GM23338 (cell line): ENCODE results near the gene SLC7A6. TPM values are rescaled to one million over a fixed set of nuclear protein-coding genes. Genes with fewer than 3 reads are reported as not detected.

Experiments
- ATAC-seq: fragments of 200-7000 bp; cut with Tn5 transposase; 3 replicates; pipeline ENCODE4 v1.9.1; 2020
- DNase-seq: peaks from one replicate; pipeline ENCODE4 v3.0.0-alpha.2; 2015; ENCODE audit warnings: low spot score
- H2AFZ ChIP-seq: fragments of 200-600 bp; sonication (generic); 2 replicates; pipeline ENCODE4 v1.8.0; 2016; ENCODE audit warnings: antibody characterized with exemption, mild to moderate bottlenecking, moderate library complexity
- H3F3A ChIP-seq: fragments of 200-600 bp; sonication (generic); replicated peaks from 2 replicates; pipeline ENCODE4 v1.8.0; 2017; ENCODE audit warnings: antibody characterized with exemption, mixed run types, low read depth
- H3K27ac ChIP-seq: fragments of 200-600 bp; sonication (generic); 2 replicates; pipeline ENCODE4 v1.6.1; 2016; ENCODE audit warnings: low read depth
- H3K27me3 ChIP-seq: fragments of 200-600 bp; sonication (generic); 2 replicates; pipeline ENCODE4 v1.8.0; 2016; ENCODE audit warnings: mild to moderate bottlenecking, mixed run types, moderate library complexity; ENCODE audit not compliant: insufficient read depth
- H3K36me3 ChIP-seq: fragments of 200-600 bp; sonication (generic); 2 replicates; pipeline ENCODE4 v1.8.0; 2016; ENCODE audit warnings: mild to moderate bottlenecking; ENCODE audit not compliant: insufficient read depth
- H3K4me1 ChIP-seq: fragments of 200-600 bp; sonication (generic); 2 replicates; pipeline ENCODE4 v1.8.0; 2016; ENCODE audit warnings: mild to moderate bottlenecking, moderate library complexity; ENCODE audit not compliant: insufficient read depth
- H3K4me2 ChIP-seq: fragments of 200-600 bp; sonication (generic); 2 replicates; pipeline ENCODE4 v1.7.1; 2017; ENCODE audit warnings: mixed run types
- H3K4me3 ChIP-seq: fragments of 200-600 bp; sonication (generic); 2 replicates; pipeline ENCODE4 v1.6.1; 2016; ENCODE audit warnings: mixed run types
- H3K79me2 ChIP-seq: fragments of 200-600 bp; sonication (generic); replicated peaks from 2 replicates; pipeline ENCODE4 v1.8.0; 2017; ENCODE audit warnings: mild to moderate bottlenecking; ENCODE audit not compliant: insufficient read depth
- H3K9me2 ChIP-seq: fragments of 200-600 bp; sonication (generic); 2 replicates; pipeline ENCODE4 v1.8.0; 2017; ENCODE audit not compliant: insufficient read depth
- H4K20me1 ChIP-seq: fragments of 200-600 bp; sonication (generic); replicated peaks from 2 replicates; pipeline ENCODE4 v1.8.0; 2017; ENCODE audit warnings: mild to moderate bottlenecking; ENCODE audit not compliant: insufficient read depth
- H3K27ac Mint-ChIP-seq: 2 replicates; pipeline ENCODE4 v1.8.0; 2020; ENCODE audit warnings: inconsistent platforms, mild to moderate bottlenecking, moderate library complexity, mixed read lengths
- H3K27me3 Mint-ChIP-seq: 3 replicates; pipeline ENCODE4 v1.8.0; 2022; ENCODE audit warnings: low read depth, mild to moderate bottlenecking, moderate library complexity, mixed read lengths, inconsistent platforms; ENCODE audit not compliant: insufficient read depth, poor library complexity
- H3K36me3 Mint-ChIP-seq: 3 replicates; pipeline ENCODE4 v1.8.0; 2021; ENCODE audit warnings: low read depth, mild to moderate bottlenecking, inconsistent platforms, moderate library complexity, mixed read lengths
- H3K4me1 Mint-ChIP-seq: 3 replicates; pipeline ENCODE4 v1.8.0; 2020; ENCODE audit warnings: mild to moderate bottlenecking, inconsistent platforms, mixed read lengths
- H3K4me3 Mint-ChIP-seq: 3 replicates; pipeline ENCODE4 v1.8.0; 2021; ENCODE audit warnings: moderate library complexity, mild to moderate bottlenecking, inconsistent platforms, mixed read lengths
- H3K9me3 Mint-ChIP-seq: 3 replicates; pipeline ENCODE4 v1.8.0; 2020; ENCODE audit warnings: moderate library complexity, mild to moderate bottlenecking, inconsistent platforms, mixed read lengths
- EZH2 ChIP-seq: fragments of 200-600 bp; sonication (generic); IDR thresholded peaks from one replicate; pipeline ENCODE4 v1.8.0; 2017; ENCODE audit warnings: antibody characterized with exemption, mild to moderate bottlenecking, low read depth; ENCODE audit not compliant: unreplicated experiment
- JUNB ChIP-seq: IDR thresholded peaks from one replicate; pipeline ENCODE4 v1.6.1; 2016; ENCODE audit warnings: antibody characterized with exemption; ENCODE audit not compliant: unreplicated experiment
- POLR2AphosphoS5 ChIP-seq: IDR thresholded peaks from 2 replicates; pipeline ENCODE4 v1.6.1; 2016; ENCODE audit warnings: antibody characterized with exemption, low read depth
- STAT1 ChIP-seq: IDR thresholded peaks from one replicate; pipeline ENCODE4 v1.6.1; 2016; ENCODE audit warnings: antibody characterized with exemption; ENCODE audit not compliant: unreplicated experiment
- polyA plus RNA-seq: library from polyadenylated mRNA; unstranded; fragments of >200 nt; fragmentation: Nextera tagmentation; extraction: Ambion mirVana; gene quantifications from 2 replicates; pipeline ENCODE4 v1.2.1, GENCODE V29; 2016
- total RNA-seq: library from RNA; depleted of rRNA; stranded (reverse); fragments of >200 nt; shearing (Covaris generic); gene quantifications from 2 replicates; pipeline ENCODE4 v1.2.3, GENCODE V29; 2014
- TF ChIP-seq, protein P1 (sequence below), 2 experiments: fragments of 200-600 bp in 1 of 2; sonication (generic) in 1 of 2; conservative IDR thresholded peaks; 2 replicates each; pipeline versions ENCODE4 v1.5.1 to v1.6.1; 2016 to 2017; ENCODE audit warnings: antibody characterized with exemption in 2 of 2, low read depth in 2 of 2, mild to moderate bottlenecking in 2 of 2, moderate library complexity in 1 of 2
- TF ChIP-seq, protein P2 (sequence below): IDR thresholded peaks from 2 replicates; pipeline ENCODE4 v1.6.1; 2016; ENCODE audit warnings: antibody characterized with exemption
- TF ChIP-seq, protein P3 (sequence below): IDR thresholded peaks from one replicate; pipeline ENCODE4 v1.6.1; 2018; ENCODE audit warnings: antibody characterized with exemption; ENCODE audit not compliant: unreplicated experiment

Gene SLC7A6
- total and polyA plus RNA-seq, 2 experiments from 2014 or later = 16.6 to 30.9 TPM

DNA sequence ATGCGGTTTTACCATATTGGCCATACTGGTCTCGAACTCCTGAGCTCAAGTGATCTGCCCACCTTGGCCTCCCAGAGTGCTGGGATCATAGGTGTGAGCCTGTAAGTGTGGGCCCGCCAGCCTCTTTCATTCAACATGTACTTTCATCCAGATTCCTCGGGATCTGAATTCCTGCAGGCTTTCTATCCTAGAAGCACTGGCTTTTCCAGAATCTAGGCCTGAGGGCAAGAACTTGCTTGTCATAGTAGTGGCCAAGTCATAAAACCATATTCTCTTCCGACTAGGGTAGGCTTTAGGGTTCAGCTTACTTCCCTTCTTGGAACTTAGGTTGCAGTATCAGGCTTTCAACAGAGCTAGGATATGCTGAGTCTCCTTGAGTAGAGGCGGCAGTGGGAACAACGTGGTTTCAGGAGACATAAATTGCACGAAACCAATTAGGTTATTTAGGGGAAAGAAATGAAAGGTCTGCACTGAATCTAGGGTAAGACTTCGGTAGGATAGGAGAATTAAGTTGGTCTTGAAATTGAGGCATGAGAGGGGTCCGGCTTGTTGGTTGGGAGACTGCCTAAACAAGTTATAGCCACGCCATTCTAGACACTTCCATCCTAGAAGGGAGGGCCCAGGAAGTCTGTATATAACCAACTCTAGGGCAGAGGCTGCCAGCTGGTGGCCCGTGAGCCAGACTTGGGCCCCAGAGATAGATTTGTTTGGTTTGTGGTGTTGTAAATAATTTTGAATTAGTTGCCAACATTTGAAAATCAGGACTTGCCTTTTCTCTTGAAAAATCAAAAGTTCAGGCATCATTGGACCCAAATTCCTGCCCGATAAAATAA is 15.6 kb downstream of the SLC7A6 start:
- Histone ChIP-seq H3K36me3 (no peaks in the 10 kb centered on the region), H3K4me3 (no peak overlapping the region), H3K27ac (peak overlapping the region; percentile 55), H3F3A (peaks cover 5% of the 10 kb centered on the region; the same call in 1 of the 2 replicates), H3K4me2 (no peak overlapping the region), H2AFZ (no peak overlapping the region), H3K4me1 (peaks cover 5% of the 10 kb centered on the region; the same call in 1 of the 2 replicates), H3K9me2 (no peaks in the 10 kb centered on the region), H3K79me2 (no peaks in the 10 kb centered on the region), H4K20me1 (peaks cover 6% of the 10 kb centered on the region; the same call in 1 of the 2 replicates), H3K27me3 (no peaks in the 10 kb centered on the region)
- DNase-seq = no peak
- Mint-ChIP-seq H3K36me3 (peaks cover 24% of the 10 kb centered on the region), H3K27me3 (no peaks in the 10 kb centered on the region), H3K4me1 (no peaks in the 10 kb centered on the region), H3K9me3 (no peaks in the 10 kb centered on the region; the same call in 2 of the 3 replicates), H3K4me3 (no peak overlapping the region), H3K27ac (no peak overlapping the region)
- TF ChIP-seq POLR2AphosphoS5 (no peak), STAT1 (no peak)
- ATAC-seq = no peak

DNA sequence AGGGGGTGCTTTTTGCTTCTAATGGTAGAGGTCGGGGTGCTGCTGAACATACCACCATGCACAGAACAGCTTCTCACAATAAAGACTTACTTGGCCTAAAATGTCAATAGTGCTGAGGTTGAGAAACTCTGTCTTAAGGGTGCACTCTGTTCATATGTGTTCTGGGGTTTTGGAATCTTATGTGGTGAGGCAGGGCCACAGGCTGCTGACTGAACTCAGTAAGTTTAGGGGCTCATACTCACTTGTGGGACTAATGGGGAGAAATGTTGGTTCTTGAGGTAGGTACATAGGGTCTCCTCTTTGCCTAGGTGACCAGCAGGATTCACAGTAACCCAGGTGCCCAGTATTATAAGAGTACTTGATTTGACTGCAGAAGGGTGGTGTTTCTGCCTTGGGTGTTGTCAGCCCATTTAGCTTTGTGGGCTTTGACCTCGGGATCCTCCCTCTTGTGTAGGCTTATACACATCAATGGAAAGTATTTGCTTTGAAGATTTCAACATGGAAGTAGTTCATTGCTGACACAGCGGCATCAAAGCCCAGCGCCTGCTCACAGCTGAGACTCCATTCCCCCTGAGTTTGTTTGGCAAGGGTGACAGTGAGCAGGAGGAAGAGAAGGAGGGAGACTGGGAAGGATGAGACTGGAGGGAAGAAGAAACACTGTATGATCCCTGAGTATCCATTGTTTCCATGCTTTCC is 17.2 kb downstream of the SLC7A6 start:
- Histone ChIP-seq H4K20me1 (peaks cover 6% of the 10 kb centered on the region; the same call in 1 of the 2 replicates), H3K79me2 (no peaks in the 10 kb centered on the region), H3K36me3 (no peaks in the 10 kb centered on the region), H3K4me1 (no peaks in the 10 kb centered on the region), H3K4me2 (no peak overlapping the region), H3K4me3 (no peak overlapping the region), H3K27ac (no peak overlapping the region), H3K27me3 (no peaks in the 10 kb centered on the region), H3K9me2 (no peaks in the 10 kb centered on the region), H3F3A (peaks cover 5% of the 10 kb centered on the region; the same call in 1 of the 2 replicates), H2AFZ (no peak overlapping the region)
- Mint-ChIP-seq H3K27ac (no peak overlapping the region), H3K9me3 (no peaks in the 10 kb centered on the region; the same call in 2 of the 3 replicates), H3K27me3 (no peaks in the 10 kb centered on the region), H3K36me3 (peaks cover 26% of the 10 kb centered on the region), H3K4me3 (no peak overlapping the region), H3K4me1 (no peaks in the 10 kb centered on the region)
- no peak for TF ChIP-seq EZH2
- DNase-seq (no peak), ATAC-seq (no peak)

DNA sequence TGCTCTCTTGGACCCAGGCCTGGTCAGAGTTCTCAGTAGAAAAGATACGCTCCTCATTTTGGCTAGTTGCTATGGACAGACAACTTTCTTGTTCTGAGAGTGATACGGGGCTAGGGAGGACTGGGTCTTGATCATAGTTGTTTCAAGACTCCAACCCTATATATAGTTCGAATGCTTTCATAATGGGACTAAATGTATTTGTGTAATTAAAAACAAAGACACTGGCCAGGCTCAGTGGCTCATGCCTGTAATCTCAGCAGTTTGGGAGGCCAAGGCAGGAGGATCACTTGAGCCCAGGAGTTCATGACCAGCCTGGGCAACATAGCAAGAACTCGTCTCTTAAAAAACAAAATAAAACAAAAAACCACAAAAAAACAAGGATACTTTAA is 17.7 kb downstream of the SLC7A6 start:
- no peaks in the 10 kb centered on the region for H3K27me3 Mint-ChIP-seq
- Histone ChIP-seq H2AFZ (no peak overlapping the region), H3K27me3 (no peaks in the 10 kb centered on the region), H4K20me1 (peaks cover 6% of the 10 kb centered on the region; the same call in 1 of the 2 replicates), H3K4me2 (no peak overlapping the region), H3K4me1 (no peaks in the 10 kb centered on the region), H3K9me2 (no peaks in the 10 kb centered on the region), H3F3A (peaks cover 5% of the 10 kb centered on the region; the same call in 1 of the 2 replicates), H3K79me2 (no peaks in the 10 kb centered on the region), H3K4me3 (no peak overlapping the region), H3K27ac (no peak overlapping the region), H3K36me3 (no peaks in the 10 kb centered on the region)
- H3K27ac Mint-ChIP-seq = no peak overlapping the region
- no peaks in the 10 kb centered on the region; the same call in 2 of the 3 replicates for H3K9me3 Mint-ChIP-seq
- DNase-seq (no peak), ATAC-seq (no peak)
- no peaks in the 10 kb centered on the region for H3K4me1 Mint-ChIP-seq
- peaks cover 27% of the 10 kb centered on the region for H3K36me3 Mint-ChIP-seq
- no peak overlapping the region for H3K4me3 Mint-ChIP-seq
- TF ChIP-seq, protein P1, sequence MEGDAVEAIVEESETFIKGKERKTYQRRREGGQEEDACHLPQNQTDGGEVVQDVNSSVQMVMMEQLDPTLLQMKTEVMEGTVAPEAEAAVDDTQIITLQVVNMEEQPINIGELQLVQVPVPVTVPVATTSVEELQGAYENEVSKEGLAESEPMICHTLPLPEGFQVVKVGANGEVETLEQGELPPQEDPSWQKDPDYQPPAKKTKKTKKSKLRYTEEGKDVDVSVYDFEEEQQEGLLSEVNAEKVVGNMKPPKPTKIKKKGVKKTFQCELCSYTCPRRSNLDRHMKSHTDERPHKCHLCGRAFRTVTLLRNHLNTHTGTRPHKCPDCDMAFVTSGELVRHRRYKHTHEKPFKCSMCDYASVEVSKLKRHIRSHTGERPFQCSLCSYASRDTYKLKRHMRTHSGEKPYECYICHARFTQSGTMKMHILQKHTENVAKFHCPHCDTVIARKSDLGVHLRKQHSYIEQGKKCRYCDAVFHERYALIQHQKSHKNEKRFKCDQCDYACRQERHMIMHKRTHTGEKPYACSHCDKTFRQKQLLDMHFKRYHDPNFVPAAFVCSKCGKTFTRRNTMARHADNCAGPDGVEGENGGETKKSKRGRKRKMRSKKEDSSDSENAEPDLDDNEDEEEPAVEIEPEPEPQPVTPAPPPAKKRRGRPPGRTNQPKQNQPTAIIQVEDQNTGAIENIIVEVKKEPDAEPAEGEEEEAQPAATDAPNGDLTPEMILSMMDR (conservative IDR thresholded peaks at IDR 0.05; ENCODE audit: low read depth in 2 of 2) = no peak
- no peak for TF ChIP-seq STAT1
- TF ChIP-seq, protein P2, sequence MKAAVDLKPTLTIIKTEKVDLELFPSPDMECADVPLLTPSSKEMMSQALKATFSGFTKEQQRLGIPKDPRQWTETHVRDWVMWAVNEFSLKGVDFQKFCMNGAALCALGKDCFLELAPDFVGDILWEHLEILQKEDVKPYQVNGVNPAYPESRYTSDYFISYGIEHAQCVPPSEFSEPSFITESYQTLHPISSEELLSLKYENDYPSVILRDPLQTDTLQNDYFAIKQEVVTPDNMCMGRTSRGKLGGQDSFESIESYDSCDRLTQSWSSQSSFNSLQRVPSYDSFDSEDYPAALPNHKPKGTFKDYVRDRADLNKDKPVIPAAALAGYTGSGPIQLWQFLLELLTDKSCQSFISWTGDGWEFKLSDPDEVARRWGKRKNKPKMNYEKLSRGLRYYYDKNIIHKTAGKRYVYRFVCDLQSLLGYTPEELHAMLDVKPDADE = no peak
- TF ChIP-seq, protein P3, sequence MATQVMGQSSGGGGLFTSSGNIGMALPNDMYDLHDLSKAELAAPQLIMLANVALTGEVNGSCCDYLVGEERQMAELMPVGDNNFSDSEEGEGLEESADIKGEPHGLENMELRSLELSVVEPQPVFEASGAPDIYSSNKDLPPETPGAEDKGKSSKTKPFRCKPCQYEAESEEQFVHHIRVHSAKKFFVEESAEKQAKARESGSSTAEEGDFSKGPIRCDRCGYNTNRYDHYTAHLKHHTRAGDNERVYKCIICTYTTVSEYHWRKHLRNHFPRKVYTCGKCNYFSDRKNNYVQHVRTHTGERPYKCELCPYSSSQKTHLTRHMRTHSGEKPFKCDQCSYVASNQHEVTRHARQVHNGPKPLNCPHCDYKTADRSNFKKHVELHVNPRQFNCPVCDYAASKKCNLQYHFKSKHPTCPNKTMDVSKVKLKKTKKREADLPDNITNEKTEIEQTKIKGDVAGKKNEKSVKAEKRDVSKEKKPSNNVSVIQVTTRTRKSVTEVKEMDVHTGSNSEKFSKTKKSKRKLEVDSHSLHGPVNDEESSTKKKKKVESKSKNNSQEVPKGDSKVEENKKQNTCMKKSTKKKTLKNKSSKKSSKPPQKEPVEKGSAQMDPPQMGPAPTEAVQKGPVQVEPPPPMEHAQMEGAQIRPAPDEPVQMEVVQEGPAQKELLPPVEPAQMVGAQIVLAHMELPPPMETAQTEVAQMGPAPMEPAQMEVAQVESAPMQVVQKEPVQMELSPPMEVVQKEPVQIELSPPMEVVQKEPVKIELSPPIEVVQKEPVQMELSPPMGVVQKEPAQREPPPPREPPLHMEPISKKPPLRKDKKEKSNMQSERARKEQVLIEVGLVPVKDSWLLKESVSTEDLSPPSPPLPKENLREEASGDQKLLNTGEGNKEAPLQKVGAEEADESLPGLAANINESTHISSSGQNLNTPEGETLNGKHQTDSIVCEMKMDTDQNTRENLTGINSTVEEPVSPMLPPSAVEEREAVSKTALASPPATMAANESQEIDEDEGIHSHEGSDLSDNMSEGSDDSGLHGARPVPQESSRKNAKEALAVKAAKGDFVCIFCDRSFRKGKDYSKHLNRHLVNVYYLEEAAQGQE = no peak
- no peak for TF ChIP-seq JUNB
